Colonic mucosa (tissue), 4 donors: ENCODE measurements around the gene ADD1. TPM values are rescaled to one million over a fixed set of nuclear protein-coding genes. Genes with fewer than 3 reads are reported as not detected.
"Not testable (repeated sequence)": the region's sequence is repeated elsewhere in the genome, so short reads cannot be mapped to it uniquely, and the experiment has no call there.

Experiments used
- DNase-seq: peaks from one replicate; pipeline ENCODE4 v3.0.0-alpha.2; 2020
- H3K27ac ChIP-seq: fragments of 200-600 bp; one replicate; pipeline ENCODE4 v1.8.0; 2021
- H3K27me3 ChIP-seq: fragments of 200-600 bp; one replicate; pipeline ENCODE4 v1.8.0; 2021
- H3K36me3 ChIP-seq: fragments of 200-600 bp; one replicate; pipeline ENCODE4 v1.8.0; 2021
- H3K4me1 ChIP-seq: fragments of 200-600 bp; one replicate; pipeline ENCODE4 v1.8.0; 2021; ENCODE audit warnings: mild to moderate bottlenecking
- H3K4me3 ChIP-seq: fragments of 200-600 bp; one replicate; pipeline ENCODE4 v1.8.0; 2021
- H3K9ac ChIP-seq, 2 donors: one replicate each; pipeline ENCODE4 v1.7.0; 2013; ENCODE audit warnings: control low read depth in 2 of 2, low read depth in 2 of 2, low read length in 2 of 2
- H3K9me3 ChIP-seq: fragments of 200-600 bp; one replicate; pipeline ENCODE4 v1.8.0; 2021
- intact Hi-C: fragments of 100-400 bp; cut with DNase I; formaldehyde crosslinking; loops from one replicate; pipeline ENCODE4 v1.14.1; 2022
- total RNA-seq, 2 donors: library from RNA; stranded (reverse); fragmentation: NEBNext Ultra II Directional in 1 of 2; extraction: Animal tissue kit (Norgen Biotek cat#: 25700) in 1 of 2; gene quantifications; one replicate each; pipeline ENCODE4 v1.2.1, GENCODE V29; 2021
- TF ChIP-seq, protein P1 (sequence below): fragments of 200-600 bp; IDR thresholded peaks from one replicate; pipeline ENCODE4 v1.8.0; 2022; ENCODE audit warnings: antibody characterized with exemption, mild to moderate bottlenecking
- donor health status: healthy.
- donor health status: DM: no; HTN: no; CAD: no.
- donor health status: DM: no; HTN: no; CAD: no.

Gene ADD1
- total RNA-seq, 2 donors from 2014 or later = 223 to 233 TPM

DNA sequence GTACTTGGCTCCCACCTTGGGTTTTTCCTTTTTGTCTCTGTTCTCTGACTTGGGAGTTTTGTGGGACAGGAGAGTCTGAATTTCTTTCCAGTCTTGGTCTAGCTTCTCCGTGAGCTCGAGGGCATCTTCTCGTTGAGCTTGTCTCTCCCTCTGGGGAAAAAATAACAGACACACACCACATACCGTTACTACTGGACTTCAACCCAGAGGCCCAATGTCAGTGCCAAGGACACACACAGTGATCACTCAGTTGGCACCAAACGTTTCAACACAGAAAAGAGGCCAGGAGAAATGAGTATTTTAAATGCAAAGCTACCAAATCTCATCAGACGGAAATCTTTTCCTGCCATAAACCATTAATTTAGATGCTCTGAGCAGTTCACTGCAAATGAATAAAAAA is 109.9 kb downstream of the ADD1 start:
- TF ChIP-seq, protein P1, sequence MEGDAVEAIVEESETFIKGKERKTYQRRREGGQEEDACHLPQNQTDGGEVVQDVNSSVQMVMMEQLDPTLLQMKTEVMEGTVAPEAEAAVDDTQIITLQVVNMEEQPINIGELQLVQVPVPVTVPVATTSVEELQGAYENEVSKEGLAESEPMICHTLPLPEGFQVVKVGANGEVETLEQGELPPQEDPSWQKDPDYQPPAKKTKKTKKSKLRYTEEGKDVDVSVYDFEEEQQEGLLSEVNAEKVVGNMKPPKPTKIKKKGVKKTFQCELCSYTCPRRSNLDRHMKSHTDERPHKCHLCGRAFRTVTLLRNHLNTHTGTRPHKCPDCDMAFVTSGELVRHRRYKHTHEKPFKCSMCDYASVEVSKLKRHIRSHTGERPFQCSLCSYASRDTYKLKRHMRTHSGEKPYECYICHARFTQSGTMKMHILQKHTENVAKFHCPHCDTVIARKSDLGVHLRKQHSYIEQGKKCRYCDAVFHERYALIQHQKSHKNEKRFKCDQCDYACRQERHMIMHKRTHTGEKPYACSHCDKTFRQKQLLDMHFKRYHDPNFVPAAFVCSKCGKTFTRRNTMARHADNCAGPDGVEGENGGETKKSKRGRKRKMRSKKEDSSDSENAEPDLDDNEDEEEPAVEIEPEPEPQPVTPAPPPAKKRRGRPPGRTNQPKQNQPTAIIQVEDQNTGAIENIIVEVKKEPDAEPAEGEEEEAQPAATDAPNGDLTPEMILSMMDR = no peak
- Histone ChIP-seq H3K27me3 (no peaks in the 10 kb centered on the region), H3K36me3 (peaks cover 16% of the 10 kb centered on the region), H3K4me3 (no peak overlapping the region), H3K9me3 (no peaks in the 10 kb centered on the region), H3K27ac (no peak overlapping the region), H3K9ac (no peak overlapping the region), H3K4me1 (no peaks in the 10 kb centered on the region)
- no peak for DNase-seq
- intact Hi-C loops = no loop called here

DNA sequence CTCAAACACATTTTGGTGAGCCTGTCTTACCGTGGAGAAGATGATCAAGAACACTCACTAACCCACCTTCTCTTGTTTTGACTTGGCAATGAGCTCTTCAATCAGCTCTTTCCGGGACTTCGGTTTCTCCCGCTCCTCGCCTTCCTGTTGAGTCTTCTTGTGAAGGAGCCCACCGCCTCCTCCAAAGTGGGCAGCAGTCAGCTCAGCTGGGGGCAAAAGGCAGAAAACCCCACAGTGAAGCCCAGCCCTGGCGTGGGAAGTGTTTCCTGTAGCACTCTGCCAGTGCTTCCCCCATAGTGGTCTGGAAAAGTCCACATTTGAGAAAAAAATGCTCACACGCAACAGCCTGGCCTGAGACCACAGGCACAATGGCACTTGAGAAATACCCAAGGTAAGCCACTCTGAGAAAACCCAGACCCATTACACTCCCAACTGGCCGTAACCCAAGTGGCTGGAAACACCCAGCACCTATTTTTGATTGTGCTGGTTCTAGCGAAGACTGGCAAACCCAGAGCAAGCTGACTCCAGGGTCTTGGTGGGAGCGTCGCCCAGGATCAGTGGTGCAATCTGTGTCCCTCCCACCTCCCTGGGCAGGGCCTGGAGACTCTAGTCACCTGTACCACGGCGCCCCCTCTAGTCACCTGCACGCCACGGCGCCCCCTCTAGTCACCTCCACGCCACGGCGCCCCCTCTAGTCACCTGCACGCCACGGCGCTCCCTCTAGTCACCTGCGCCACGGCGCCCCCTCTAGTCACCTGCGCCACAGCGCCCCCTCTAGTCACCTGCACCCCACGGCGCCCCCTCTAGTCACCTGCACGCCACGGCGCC is 110.9 kb downstream of the ADD1 start:
- Histone ChIP-seq H3K36me3 (peaks cover 16% of the 10 kb centered on the region), H3K27ac (no peak overlapping the region), H3K27me3 (no peaks in the 10 kb centered on the region), H3K9ac (no peak overlapping the region), H3K4me3 (no peak overlapping the region), H3K4me1 (no peaks in the 10 kb centered on the region), H3K9me3 (no peaks in the 10 kb centered on the region)
- peak; percentile 24 for DNase-seq
- TF ChIP-seq, protein P1 = peak; percentile 8
- intact Hi-C loops = no loop called here

DNA sequence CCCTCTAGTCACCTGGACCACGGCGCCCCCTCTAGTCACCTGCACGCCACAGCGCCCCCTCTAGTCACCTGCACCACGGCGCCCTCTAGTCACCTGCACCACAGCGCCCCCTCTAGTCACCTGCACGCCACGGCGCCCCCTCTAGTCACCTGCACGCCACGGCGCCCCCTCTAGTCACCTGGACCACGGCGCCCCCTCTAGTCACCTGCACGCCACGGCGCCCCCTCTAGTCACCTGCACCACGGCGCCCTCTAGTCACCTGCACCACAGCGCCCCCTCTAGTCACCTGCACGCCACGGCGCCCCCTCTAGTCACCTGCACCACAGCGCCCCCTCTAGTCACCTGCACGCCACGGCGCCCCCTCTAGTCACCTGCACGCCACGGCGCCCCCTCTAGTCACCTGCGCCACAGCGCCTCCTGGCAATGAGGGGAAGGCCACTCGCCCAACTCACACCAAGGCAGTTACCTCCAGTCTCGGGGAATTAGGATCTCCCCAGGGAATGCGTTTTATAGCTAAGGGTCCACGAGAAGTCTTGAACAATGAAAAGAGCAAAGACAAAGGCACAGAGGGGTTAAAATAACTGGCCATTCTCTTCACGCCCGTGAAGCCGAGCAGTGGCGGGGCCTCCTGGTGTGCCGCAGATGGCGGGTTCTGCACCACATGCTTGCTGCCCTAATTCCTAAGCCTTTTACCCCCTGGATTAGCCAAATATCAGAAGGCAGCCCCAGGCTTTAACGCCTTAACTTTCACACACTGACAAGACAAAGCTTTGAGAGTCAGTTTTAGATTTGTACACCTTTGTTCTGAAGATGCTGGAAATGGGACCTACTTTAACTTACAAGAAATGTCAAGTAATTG is 111.8 kb downstream of the ADD1 start:
- H3K27ac ChIP-seq, DNase-seq, H3K9me3 ChIP-seq, H3K4me3 ChIP-seq, H3K4me1 ChIP-seq, H3K27me3 ChIP-seq, intact Hi-C loops, H3K9ac ChIP-seq: not testable (repeated sequence)
- peaks cover 12% of the 10 kb centered on the region for H3K36me3 ChIP-seq

DNA sequence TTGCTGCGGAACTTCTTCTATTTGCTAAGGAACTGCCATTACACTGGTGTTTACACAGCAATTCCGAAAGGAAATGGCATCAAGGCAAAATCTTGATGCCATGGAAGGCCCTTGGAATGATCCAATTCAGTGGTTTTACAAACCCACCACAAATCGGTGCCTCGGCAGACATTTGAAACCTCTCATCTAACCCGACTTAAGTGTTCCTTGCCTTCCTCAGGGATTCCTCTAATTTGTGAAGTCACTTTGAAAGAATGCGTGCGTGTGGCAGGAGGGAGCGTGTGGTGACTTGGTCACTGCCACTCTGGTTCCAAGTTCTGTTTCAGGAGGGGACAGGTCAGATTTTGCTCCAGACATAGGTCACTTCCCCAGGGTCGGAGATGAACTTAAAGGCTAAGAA is 114.8 kb downstream of the ADD1 start:
- Histone ChIP-seq H3K4me3 (no peak overlapping the region), H3K36me3 (no peaks in the 10 kb centered on the region), H3K4me1 (peaks cover 4% of the 10 kb centered on the region), H3K27ac (no peak overlapping the region), H3K9me3 (no peaks in the 10 kb centered on the region), H3K27me3 (no peaks in the 10 kb centered on the region), H3K9ac (no peak overlapping the region)
- intact Hi-C loops = no loop called here
- no peak for DNase-seq
- TF ChIP-seq, protein P1 = no peak

DNA sequence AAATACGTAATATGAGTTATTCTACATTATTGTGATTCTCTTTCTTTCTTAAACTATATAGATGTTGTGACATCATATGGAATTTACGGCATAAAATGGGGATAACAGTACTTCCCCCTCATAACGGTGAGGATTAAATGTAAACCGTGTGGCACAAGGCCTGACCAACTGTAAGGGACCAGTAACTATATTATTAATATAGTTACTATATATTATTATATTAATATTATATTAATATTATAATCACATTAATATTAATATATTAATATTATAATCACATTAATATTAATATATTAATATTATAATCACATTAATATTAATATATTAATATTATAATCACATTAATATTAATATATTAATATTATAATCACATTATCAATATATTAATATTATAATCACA is 116.8 kb downstream of the ADD1 start:
- H3K27me3 ChIP-seq, H3K4me1 ChIP-seq, H3K27ac ChIP-seq, H3K9ac ChIP-seq, H3K36me3 ChIP-seq, H3K9me3 ChIP-seq, intact Hi-C loops, DNase-seq, H3K4me3 ChIP-seq: not testable (repeated sequence)

DNA sequence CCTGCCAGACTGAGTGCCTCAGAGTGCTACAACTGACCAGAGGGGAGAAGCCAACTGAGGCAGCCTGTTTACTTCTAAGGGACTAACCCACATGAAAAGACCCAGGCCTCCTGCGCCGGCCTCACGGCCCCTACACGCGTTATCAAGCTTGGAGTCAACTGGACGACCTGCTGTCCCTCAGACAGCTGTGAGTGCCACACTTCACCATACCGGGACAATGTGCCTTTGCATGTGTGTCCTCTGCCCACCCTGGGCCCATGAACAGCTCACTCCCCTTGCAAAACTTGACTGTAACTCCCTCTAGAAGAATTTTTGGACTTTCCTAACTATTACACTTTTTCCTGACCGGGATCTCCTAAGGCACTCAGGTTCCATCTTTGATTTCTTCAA is 117.8 kb downstream of the ADD1 start:
- peaks cover 7% of the 10 kb centered on the region for H3K4me1 ChIP-seq
- H3K27me3 ChIP-seq = no peaks in the 10 kb centered on the region
- no peak overlapping the region for H3K4me3 ChIP-seq
- TF ChIP-seq, protein P1 = no peak
- no peaks in the 10 kb centered on the region for H3K36me3 ChIP-seq
- intact Hi-C loops = no loop called here
- no peaks in the 10 kb centered on the region for H3K9me3 ChIP-seq
- peak; percentile 23 for DNase-seq
- H3K27ac ChIP-seq = no peak overlapping the region
- peak overlapping the region in 1 of 2 donors; percentile 81 for H3K9ac ChIP-seq
